ENCODE data around the gene OXLD1.

OXLD1 gene

DNA sequence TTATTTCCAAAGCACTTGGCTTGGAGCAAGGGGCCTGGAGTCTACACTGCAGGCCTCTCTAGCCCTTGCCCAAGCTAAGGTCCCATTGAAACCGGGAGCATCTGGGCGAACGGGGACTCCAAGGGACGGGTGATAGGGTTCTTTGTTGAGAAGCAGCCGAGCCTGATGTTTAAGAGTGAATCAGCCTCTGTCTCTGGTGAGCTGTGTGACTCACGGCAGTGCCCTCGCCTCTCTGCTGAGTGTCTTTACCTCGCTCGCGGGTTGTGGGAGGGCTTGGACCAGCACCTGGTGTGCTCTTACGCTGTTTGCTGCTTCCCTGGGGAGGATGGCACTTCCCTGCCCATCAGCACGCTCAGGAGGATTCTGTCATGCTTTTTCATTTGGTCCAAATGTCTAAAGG is 18.7 kb upstream of the OXLD1 start:
- TF ChIP-seq, protein P1, sequence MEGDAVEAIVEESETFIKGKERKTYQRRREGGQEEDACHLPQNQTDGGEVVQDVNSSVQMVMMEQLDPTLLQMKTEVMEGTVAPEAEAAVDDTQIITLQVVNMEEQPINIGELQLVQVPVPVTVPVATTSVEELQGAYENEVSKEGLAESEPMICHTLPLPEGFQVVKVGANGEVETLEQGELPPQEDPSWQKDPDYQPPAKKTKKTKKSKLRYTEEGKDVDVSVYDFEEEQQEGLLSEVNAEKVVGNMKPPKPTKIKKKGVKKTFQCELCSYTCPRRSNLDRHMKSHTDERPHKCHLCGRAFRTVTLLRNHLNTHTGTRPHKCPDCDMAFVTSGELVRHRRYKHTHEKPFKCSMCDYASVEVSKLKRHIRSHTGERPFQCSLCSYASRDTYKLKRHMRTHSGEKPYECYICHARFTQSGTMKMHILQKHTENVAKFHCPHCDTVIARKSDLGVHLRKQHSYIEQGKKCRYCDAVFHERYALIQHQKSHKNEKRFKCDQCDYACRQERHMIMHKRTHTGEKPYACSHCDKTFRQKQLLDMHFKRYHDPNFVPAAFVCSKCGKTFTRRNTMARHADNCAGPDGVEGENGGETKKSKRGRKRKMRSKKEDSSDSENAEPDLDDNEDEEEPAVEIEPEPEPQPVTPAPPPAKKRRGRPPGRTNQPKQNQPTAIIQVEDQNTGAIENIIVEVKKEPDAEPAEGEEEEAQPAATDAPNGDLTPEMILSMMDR (IDR thresholded peaks at IDR 0.05; ENCODE audit: borderline replicate concordance, insufficient read depth, low read depth, low read length) = no peak
- H3K4me3 ChIP-seq (ENCODE audit: low read depth, low read length) = peak overlapping the region; percentile 99

DNA sequence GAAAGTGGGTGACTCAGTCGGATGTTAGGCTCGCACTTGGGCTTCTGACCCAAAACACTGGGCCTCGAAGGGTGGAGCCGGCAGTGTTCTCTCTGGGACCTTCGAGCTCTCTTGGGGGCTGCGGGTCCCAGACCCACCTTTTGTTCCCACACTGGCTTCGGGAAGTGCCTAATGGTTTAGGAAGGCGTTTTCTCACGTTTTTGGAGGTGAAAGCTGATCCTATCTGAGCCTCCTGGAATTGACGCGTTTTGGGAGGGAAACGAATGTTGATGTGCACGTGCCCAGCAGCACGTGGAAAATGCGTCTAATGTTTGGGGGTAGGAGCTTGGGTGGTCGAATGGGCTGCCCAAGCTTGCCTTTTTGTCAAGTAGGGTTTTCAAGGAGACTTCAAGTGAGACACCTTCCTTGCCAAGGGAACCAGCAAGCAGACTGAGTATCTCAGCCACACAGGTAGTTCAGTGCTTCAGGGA is 18.1 kb upstream of the OXLD1 start:
- peak overlapping the region; percentile 99 for H3K4me3 ChIP-seq (ENCODE audit: low read depth, low read length)
- TF ChIP-seq, protein P1 (IDR thresholded peaks at IDR 0.05; ENCODE audit: borderline replicate concordance, insufficient read depth, low read depth, low read length) = no peak

DNA sequence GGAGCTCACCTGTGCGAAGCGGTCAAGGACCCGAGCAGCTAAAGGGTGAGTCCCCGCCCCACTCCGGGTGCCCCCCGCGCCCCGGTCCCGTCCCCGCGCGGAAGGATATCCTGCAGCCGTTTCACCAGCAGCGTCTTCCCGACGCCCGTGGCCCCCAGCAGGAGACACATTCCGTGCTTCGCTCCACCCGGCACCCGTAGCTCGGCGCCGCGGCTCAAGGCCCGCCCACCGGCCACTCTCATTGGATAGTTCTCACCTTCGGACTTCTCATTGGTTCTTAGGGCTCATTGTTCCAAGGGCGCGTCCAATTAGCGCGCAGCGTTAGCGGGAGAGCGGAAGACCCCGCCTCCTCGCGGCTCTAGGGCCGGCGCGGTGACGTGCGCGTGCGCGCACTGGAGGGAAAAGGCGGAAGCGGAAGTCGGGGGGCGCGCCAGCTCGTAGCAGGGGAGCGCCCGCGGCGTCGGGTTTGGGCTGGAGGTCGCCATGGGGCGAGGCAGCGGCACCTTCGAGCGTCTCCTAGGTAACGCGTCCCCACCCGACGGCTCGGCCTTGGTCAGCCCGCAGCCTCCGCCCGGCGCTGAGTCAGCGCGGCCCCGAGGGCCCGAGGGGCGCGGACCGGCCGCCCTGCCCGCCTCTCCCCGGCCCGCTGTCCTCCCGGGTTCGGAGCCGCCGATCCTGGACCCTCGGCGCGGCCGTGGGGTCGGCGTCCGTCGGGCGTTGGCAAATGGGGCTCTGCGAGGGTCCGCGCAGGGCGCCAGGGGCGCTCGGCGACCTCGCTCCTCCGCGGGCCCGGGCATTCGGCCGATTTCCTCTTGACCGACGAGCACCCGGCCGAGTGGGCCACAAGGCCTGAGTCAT is 17.4 kb upstream of the OXLD1 start, which contains the start of the genes ARL16 and HGS:
Gene ARL16, minus strand, starts transcription at position 214 of the 858 bp plus-strand sequence. Its CDS starts 44 bp downstream, at position 170.
Gene HGS, plus strand, starts transcription at position 428 of the 858 bp plus-strand sequence. Its CDS starts 56 bp downstream, at position 484.
- TF ChIP-seq, protein P1 (IDR thresholded peaks at IDR 0.05; ENCODE audit: borderline replicate concordance, insufficient read depth, low read depth, low read length) = no peak
- H3K4me3 ChIP-seq (ENCODE audit: low read depth, low read length) = peak within 1 kb of the TSS; percentile 99

DNA sequence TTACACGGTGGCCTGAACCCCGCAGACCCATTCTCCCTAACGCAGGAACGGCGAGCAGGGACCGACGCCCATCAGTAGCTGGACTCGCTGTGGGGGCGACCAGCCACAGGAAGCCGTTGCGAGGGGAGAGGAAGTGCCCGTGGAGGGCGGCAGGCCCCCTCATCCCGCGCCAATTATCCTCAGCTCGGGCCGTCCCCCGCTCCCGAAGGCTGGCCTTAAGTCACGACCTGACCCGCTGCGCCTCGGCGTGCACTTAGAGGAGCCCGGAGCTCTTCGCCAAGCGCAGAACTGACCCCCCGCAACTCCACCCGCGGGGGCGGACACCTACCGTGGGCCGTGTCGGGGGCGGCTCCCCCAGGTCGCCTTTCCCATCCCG is 16.8 kb upstream of the OXLD1 start:
- H3K4me3 ChIP-seq (ENCODE audit: low read depth, low read length) = peak overlapping the region; percentile 99
- TF ChIP-seq, protein P1 (IDR thresholded peaks at IDR 0.05; ENCODE audit: borderline replicate concordance, insufficient read depth, low read depth, low read length) = no peak

DNA sequence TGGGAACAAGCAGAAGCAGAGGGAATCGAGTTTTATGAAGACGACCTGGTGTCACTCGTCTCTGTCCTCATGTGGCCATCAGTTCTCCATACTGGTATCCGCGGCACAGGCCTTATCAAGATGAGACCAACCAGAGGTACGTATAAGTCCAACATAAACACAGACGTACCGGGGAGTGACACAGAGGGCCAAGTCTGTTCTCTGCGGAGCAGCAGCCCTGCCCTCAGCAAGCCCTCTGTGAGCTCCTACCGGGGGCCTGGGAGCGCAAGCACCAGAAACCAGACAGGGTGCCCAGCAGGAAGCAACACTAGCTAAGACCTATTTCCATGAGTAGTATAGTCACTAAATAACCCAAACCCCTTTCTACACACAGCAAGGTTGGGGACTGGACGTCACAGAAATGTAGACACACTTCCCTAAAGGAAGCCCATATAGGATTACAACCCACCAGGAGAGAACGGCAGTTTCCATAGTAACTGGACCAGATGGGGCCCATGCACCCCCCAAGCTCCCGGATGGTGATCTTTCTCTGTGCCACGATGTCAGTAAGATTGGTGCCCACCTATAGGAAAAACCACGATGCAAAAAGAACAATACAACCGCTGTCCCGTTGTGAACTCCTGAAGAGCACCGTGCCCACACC is 16.3 kb upstream of the OXLD1 start:
- peak overlapping the region; percentile 99 for H3K4me3 ChIP-seq (ENCODE audit: low read depth, low read length)
- TF ChIP-seq, protein P1 (IDR thresholded peaks at IDR 0.05; ENCODE audit: borderline replicate concordance, insufficient read depth, low read depth, low read length) = no peak

DNA sequence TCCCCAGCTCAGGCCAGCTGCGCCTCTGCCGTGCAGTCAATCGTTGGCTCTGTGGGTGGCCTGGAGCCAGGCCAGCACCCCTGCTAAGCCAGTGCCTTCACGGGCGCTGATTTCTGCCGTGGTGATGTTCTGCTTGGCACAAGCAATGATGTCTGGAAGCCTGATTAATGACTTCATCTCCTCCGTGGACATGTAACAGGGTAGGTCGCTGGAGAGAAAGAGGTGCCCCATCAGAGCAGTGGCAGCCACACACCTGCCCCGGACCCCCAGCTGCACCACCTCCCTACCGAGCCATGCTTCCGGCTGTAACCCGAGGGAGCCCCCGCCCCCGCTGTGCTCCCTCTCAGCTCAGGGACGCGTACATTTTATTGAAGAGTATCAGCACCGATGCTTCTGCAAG is 15.3 kb upstream of the OXLD1 start:
- H3K4me3 ChIP-seq (ENCODE audit: low read depth, low read length) = no peak overlapping the region
- TF ChIP-seq, protein P1 (IDR thresholded peaks at IDR 0.05; ENCODE audit: borderline replicate concordance, insufficient read depth, low read depth, low read length) = no peak
